Duodenal mucosa (tissue), 2 donors: ENCODE measurements around the gene DLST.

Experiments used
- H3K27ac ChIP-seq: one replicate; pipeline ENCODE4 v1.7.0; 2013; ENCODE audit warnings: low read depth, low read length
- H3K27me3 ChIP-seq, 2 donors: one replicate each; pipeline ENCODE4 v1.7.0; 2013; ENCODE audit warnings: low read length in 2 of 2, control low read depth in 1 of 2; ENCODE audit not compliant: insufficient read depth in 2 of 2, control insufficient read depth in 1 of 2
- H3K36me3 ChIP-seq, 2 donors: one replicate each; pipeline ENCODE4 v1.7.0; 2013; ENCODE audit warnings: low read length in 2 of 2, control low read depth in 1 of 2; ENCODE audit not compliant: insufficient read depth in 2 of 2, control insufficient read depth in 1 of 2
- H3K4me1 ChIP-seq, 2 donors: one replicate each; pipeline ENCODE4 v1.7.0; 2013; ENCODE audit warnings: low read length in 2 of 2, control low read depth in 1 of 2; ENCODE audit not compliant: insufficient read depth in 2 of 2, control insufficient read depth in 1 of 2
- H3K4me3 ChIP-seq, 2 donors: one replicate each; pipeline ENCODE4 v1.7.0; 2013; ENCODE audit warnings: low read length in 2 of 2, low read depth in 1 of 2
- H3K9ac ChIP-seq, 2 donors: one replicate each; pipeline ENCODE4 v1.7.0; 2013; ENCODE audit warnings: low read length in 2 of 2, low read depth in 1 of 2
- H3K9me3 ChIP-seq, 2 donors: one replicate each; pipeline ENCODE4 v1.7.0; 2013; ENCODE audit warnings: low read length in 2 of 2, control low read depth in 1 of 2; ENCODE audit not compliant: control insufficient read depth in 1 of 2

Gene DLST

GRCh38 chr14:74907744-74908143 is 26.0 kb downstream of the DLST start:
- H3K9me3 ChIP-seq, result no peaks in the 10 kb centered on the region
- no peak overlapping the region for H3K9ac ChIP-seq
- H3K4me3 ChIP-seq, result no peak overlapping the region
- no peaks in the 10 kb centered on the region for H3K27me3 ChIP-seq
- H3K27ac ChIP-seq, result no peak overlapping the region
- H3K4me1 ChIP-seq, result peaks cover 25 to 35% of the 10 kb centered on the region in 2 donors
- H3K36me3 ChIP-seq, result peaks cover 5 to 28% of the 10 kb centered on the region in 2 donors

GRCh38 chr14:74908861-74909341 is 27.2 kb downstream of the DLST start:
- Histone ChIP-seq H3K4me1 (peaks cover 25 to 35% of the 10 kb centered on the region in 2 donors), H3K9ac (no peak overlapping the region), H3K36me3 (peaks cover 0 to 18% of the 10 kb centered on the region in 2 donors), H3K27ac (no peak overlapping the region), H3K4me3 (no peak overlapping the region), H3K27me3 (no peaks in the 10 kb centered on the region), H3K9me3 (no peaks in the 10 kb centered on the region)

- H3K9me3 ChIP-seq, result no peaks in the 10 kb centered on the region
- H3K36me3 ChIP-seq, result peaks cover 0 to 15% of the 10 kb centered on the region in 2 donors
- no peak overlapping the region for H3K9ac ChIP-seq
- peaks cover 25 to 35% of the 10 kb centered on the region in 2 donors for H3K4me1 ChIP-seq
- H3K27me3 ChIP-seq, result no peaks in the 10 kb centered on the region
- H3K4me3 ChIP-seq, result no peak overlapping the region
- no peak overlapping the region for H3K27ac ChIP-seq
Measured at GRCh38 chr14:74909501-74909900, 27.8 kb downstream of the DLST start.

GRCh38 chr14:74909911-74910310 is 28.2 kb downstream of the DLST start:
- no peak overlapping the region for H3K4me3 ChIP-seq
- H3K27ac ChIP-seq, result no peak overlapping the region
- peaks cover 25 to 35% of the 10 kb centered on the region in 2 donors for H3K4me1 ChIP-seq
- H3K36me3 ChIP-seq, result peaks cover 0 to 11% of the 10 kb centered on the region in 2 donors
- H3K9ac ChIP-seq, result no peak overlapping the region
- H3K9me3 ChIP-seq, result no peaks in the 10 kb centered on the region
- no peaks in the 10 kb centered on the region for H3K27me3 ChIP-seq

GRCh38 chr14:74910556-74910955 is 28.8 kb downstream of the DLST start:
- Histone ChIP-seq H3K9me3 (no peaks in the 10 kb centered on the region), H3K4me1 (peaks cover 25 to 33% of the 10 kb centered on the region in 2 donors), H3K9ac (no peak overlapping the region), H3K36me3 (peaks cover 0 to 6% of the 10 kb centered on the region in 2 donors), H3K27me3 (no peaks in the 10 kb centered on the region), H3K4me3 (peak overlapping the region in 1 of 2 donors; percentile 16), H3K27ac (no peak overlapping the region)

- H3K9me3 ChIP-seq, result no peaks in the 10 kb centered on the region
- H3K4me3 ChIP-seq, result no peak overlapping the region
- H3K27me3 ChIP-seq, result no peaks in the 10 kb centered on the region
- peaks cover 0 to 5% of the 10 kb centered on the region in 2 donors for H3K36me3 ChIP-seq
- no peak overlapping the region for H3K27ac ChIP-seq
- no peak overlapping the region for H3K9ac ChIP-seq
- H3K4me1 ChIP-seq, result peaks cover 21 to 28% of the 10 kb centered on the region in 2 donors
Measured at GRCh38 chr14:74911221-74911620, 29.5 kb downstream of the DLST start.

- Histone ChIP-seq H3K27me3 (no peaks in the 10 kb centered on the region), H3K27ac (no peak overlapping the region), H3K4me1 (peaks cover 21 to 28% of the 10 kb centered on the region in 2 donors), H3K9ac (no peak overlapping the region), H3K9me3 (no peaks in the 10 kb centered on the region), H3K36me3 (peaks cover 0 to under 1% of the 10 kb centered on the region in 2 donors), H3K4me3 (no peak overlapping the region)
Measured at GRCh38 chr14:74911704-74912103, 30.0 kb downstream of the DLST start.

- Histone ChIP-seq H3K4me1 (peaks cover 19 to 24% of the 10 kb centered on the region in 2 donors), H3K9ac (no peak overlapping the region), H3K27me3 (no peaks in the 10 kb centered on the region), H3K27ac (no peak overlapping the region), H3K9me3 (no peaks in the 10 kb centered on the region), H3K36me3 (no peaks in the 10 kb centered on the region), H3K4me3 (no peak overlapping the region)
Measured at GRCh38 chr14:74912111-74912510, 30.4 kb downstream of the DLST start.

- H3K36me3 ChIP-seq, result no peaks in the 10 kb centered on the region
- peaks cover 12 to 17% of the 10 kb centered on the region in 2 donors for H3K4me1 ChIP-seq
- H3K27ac ChIP-seq, result no peak overlapping the region
- H3K27me3 ChIP-seq, result no peaks in the 10 kb centered on the region
- H3K9ac ChIP-seq, result no peak overlapping the region
- H3K9me3 ChIP-seq, result no peaks in the 10 kb centered on the region
- no peak overlapping the region for H3K4me3 ChIP-seq
Measured at GRCh38 chr14:74912801-74913200, 31.1 kb downstream of the DLST start.

GRCh38 chr14:74913393-74913910 is 31.7 kb downstream of the DLST start:
- H3K4me1 ChIP-seq, result peaks cover 12% of the 10 kb centered on the region in 2 donors
- H3K9me3 ChIP-seq, result no peaks in the 10 kb centered on the region
- H3K36me3 ChIP-seq, result no peaks in the 10 kb centered on the region
- H3K9ac ChIP-seq, result peak overlapping the region in 1 of 2 donors; percentile 17
- no peak overlapping the region for H3K27ac ChIP-seq
- H3K4me3 ChIP-seq, result no peak overlapping the region
- no peaks in the 10 kb centered on the region for H3K27me3 ChIP-seq
